Neural progenitor cell (in vitro differentiated cells): Measurements from ENCODE around the gene ADNP2. TPM values are rescaled to one million over a fixed set of nuclear protein-coding genes. Genes with fewer than 3 reads are reported as not detected.

Experiments used
- DNase-seq: peaks from one replicate; pipeline ENCODE4 v3.0.0-alpha.2; 2016; ENCODE audit warnings: low spot score
- H2AFZ ChIP-seq: fragments of 200-600 bp; sonication (generic); replicated peaks from 2 replicates; pipeline ENCODE4 v1.6.1; 2016; ENCODE audit warnings: antibody characterized with exemption
- H3F3A ChIP-seq: fragments of 200-600 bp; sonication (generic); 2 replicates; pipeline ENCODE4 v1.6.1; 2016; ENCODE audit warnings: antibody characterized with exemption, low read depth
- H3K27ac ChIP-seq: fragments of 200-600 bp; sonication (generic); 2 replicates; pipeline ENCODE4 v1.5.1; 2016; ENCODE audit warnings: mild to moderate bottlenecking
- H3K27me3 ChIP-seq: fragments of 200-600 bp; sonication (generic); 2 replicates; pipeline ENCODE4 v1.6.1; 2016; ENCODE audit warnings: mild to moderate bottlenecking, moderate library complexity
- H3K36me3 ChIP-seq: fragments of 200-600 bp; sonication (generic); 2 replicates; pipeline ENCODE4 v1.5.1; 2016
- H3K4me1 ChIP-seq: fragments of 200-600 bp; sonication (generic); 2 replicates; pipeline ENCODE4 v1.6.1; 2016; ENCODE audit warnings: mixed run types
- H3K4me2 ChIP-seq: fragments of 200-600 bp; sonication (generic); 2 replicates; pipeline ENCODE4 v1.6.1; 2016
- H3K4me3 ChIP-seq: fragments of 200-600 bp; sonication (generic); 2 replicates; pipeline ENCODE4 v1.5.1; 2016
- H3K79me2 ChIP-seq: fragments of 200-600 bp; sonication (generic); 2 replicates; pipeline ENCODE4 v1.6.1; 2016; ENCODE audit warnings: low read depth
- H3K9ac ChIP-seq: fragments of 200-600 bp; sonication (generic); 2 replicates; pipeline ENCODE4 v1.6.1; 2016
- H3K9me3 ChIP-seq: fragments of 200-600 bp; sonication (generic); 2 replicates; pipeline ENCODE4 v1.5.1; 2016; ENCODE audit warnings: low read depth
- H4K20me1 ChIP-seq: fragments of 200-600 bp; sonication (generic); 2 replicates; pipeline ENCODE4 v1.6.1; 2016; ENCODE audit warnings: low read depth
- H3K27ac Mint-ChIP-seq: 3 replicates; pipeline ENCODE4 v1.8.0; 2021; ENCODE audit warnings: mixed read lengths
- H3K27me3 Mint-ChIP-seq: 2 replicates; pipeline ENCODE4 v1.8.0; 2022; ENCODE audit warnings: low read depth, mild to moderate bottlenecking, inconsistent platforms, moderate library complexity, mixed read lengths; ENCODE audit not compliant: insufficient read depth
- H3K36me3 Mint-ChIP-seq: 3 replicates; pipeline ENCODE4 v1.8.0; 2021; ENCODE audit warnings: mixed read lengths
- H3K4me1 Mint-ChIP-seq: 3 replicates; pipeline ENCODE4 v1.8.0; 2021; ENCODE audit warnings: mixed read lengths
- H3K4me3 Mint-ChIP-seq: 3 replicates; pipeline ENCODE4 v1.8.0; 2021; ENCODE audit warnings: mild to moderate bottlenecking, moderate library complexity, mixed read lengths
- H3K9me3 Mint-ChIP-seq: 3 replicates; pipeline ENCODE4 v1.8.0; 2020; ENCODE audit warnings: mixed read lengths
- EZH2 ChIP-seq: fragments of 200-600 bp; sonication (generic); IDR thresholded peaks from 2 replicates; pipeline ENCODE4 v1.6.1; 2017; ENCODE audit warnings: antibody characterized with exemption, mild to moderate bottlenecking, moderate library complexity
- EZH2phosphoT487 ChIP-seq: fragments of 200-600 bp; sonication (generic); IDR thresholded peaks from 2 replicates; pipeline ENCODE4 v1.6.1; 2017; ENCODE audit warnings: antibody characterized with exemption
- total RNA-seq: library from RNA; depleted of rRNA; stranded (reverse); fragments of >200 nt; gene quantifications from 2 replicates; pipeline ENCODE4 v1.2.3, GENCODE V29; 2015; ENCODE audit warnings: low replicate concordance
- TF ChIP-seq, protein P1 (sequence below): fragments of 200-600 bp; sonication (generic); IDR thresholded peaks from 2 replicates; pipeline ENCODE4 v1.5.1; 2017; ENCODE audit warnings: antibody characterized with exemption, mild to moderate bottlenecking

Gene ADNP2
- total RNA-seq, 1 donor from 2014 or later: 72.4 TPM

DNA sequence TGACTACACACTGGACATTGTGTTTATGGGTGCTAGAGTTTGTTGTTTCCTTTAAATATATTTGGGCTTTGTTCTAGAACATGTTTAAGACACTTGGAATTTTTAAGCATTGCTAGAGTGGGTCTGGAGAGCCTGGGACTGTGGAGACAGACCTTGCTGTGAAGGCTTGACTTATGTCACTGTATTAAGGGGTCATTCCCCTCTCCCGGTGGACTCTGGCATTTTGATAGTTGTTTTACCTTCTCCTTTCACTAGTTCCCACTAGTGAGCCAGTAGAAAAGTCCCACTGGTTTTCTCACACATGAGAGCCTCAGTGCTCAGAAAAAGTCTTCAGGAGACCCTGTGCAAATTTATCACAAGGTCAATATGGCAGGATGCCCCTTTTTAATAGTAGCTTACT lies 18.6 kb downstream of the ADNP2 start:
- Histone ChIP-seq H3K4me1 (peaks cover 12% of the 10 kb centered on the region), H3K79me2 (peaks cover 100% of the 10 kb centered on the region), H4K20me1 (peaks cover 19% of the 10 kb centered on the region), H3K9me3 (no peaks in the 10 kb centered on the region), H3K4me2 (no peak overlapping the region), H2AFZ (no peak overlapping the region), H3F3A (no peaks in the 10 kb centered on the region), H3K9ac (no peak overlapping the region), H3K4me3 (no peak overlapping the region), H3K27me3 (no peaks in the 10 kb centered on the region), H3K36me3 (peaks cover 19% of the 10 kb centered on the region), H3K27ac (no peak overlapping the region)
- no peak overlapping the region for H3K4me3 Mint-ChIP-seq
- no peak overlapping the region for H3K27ac Mint-ChIP-seq
- peaks cover 28% of the 10 kb centered on the region for H3K9me3 Mint-ChIP-seq
- H3K27me3 Mint-ChIP-seq: no peaks in the 10 kb centered on the region
- peaks cover 2% of the 10 kb centered on the region for H3K4me1 Mint-ChIP-seq
- TF ChIP-seq, protein P1, sequence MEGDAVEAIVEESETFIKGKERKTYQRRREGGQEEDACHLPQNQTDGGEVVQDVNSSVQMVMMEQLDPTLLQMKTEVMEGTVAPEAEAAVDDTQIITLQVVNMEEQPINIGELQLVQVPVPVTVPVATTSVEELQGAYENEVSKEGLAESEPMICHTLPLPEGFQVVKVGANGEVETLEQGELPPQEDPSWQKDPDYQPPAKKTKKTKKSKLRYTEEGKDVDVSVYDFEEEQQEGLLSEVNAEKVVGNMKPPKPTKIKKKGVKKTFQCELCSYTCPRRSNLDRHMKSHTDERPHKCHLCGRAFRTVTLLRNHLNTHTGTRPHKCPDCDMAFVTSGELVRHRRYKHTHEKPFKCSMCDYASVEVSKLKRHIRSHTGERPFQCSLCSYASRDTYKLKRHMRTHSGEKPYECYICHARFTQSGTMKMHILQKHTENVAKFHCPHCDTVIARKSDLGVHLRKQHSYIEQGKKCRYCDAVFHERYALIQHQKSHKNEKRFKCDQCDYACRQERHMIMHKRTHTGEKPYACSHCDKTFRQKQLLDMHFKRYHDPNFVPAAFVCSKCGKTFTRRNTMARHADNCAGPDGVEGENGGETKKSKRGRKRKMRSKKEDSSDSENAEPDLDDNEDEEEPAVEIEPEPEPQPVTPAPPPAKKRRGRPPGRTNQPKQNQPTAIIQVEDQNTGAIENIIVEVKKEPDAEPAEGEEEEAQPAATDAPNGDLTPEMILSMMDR: no peak
- TF ChIP-seq EZH2 (no peak), EZH2phosphoT487 (no peak)
- DNase-seq: no peak
- peaks cover 55% of the 10 kb centered on the region for H3K36me3 Mint-ChIP-seq

DNA sequence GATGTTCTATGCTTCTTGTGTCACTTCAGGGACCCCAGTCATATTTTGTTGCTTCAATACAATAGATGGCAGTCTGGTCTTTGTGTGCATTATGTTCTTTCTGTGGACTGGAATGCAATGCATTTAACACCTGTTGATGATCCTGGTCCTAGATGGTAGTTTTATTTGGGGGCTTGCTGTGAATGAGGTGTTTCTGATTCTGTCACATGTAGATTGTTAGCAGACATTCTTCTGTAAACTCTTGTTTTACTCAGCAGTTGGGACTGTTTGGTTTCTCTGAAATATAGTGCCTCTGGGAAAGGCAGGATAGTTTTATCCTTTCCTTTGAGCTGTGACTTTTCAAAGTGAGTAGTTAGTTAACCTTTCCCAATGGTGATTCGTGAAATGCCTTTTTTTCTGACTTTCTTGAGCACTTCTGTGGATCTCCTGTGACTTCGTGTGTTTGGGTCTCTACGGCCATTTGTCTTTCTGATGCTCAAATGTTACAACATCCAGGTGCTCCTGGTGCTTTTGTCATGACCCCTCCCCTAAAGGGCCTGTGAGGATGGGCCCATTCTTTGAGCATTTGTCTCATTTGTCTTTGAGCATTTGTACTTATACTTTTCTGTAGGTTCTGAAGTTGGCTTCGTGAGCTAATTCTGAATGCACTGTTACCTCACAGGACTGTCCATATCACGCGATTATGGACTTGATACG lies 20.8 kb downstream of the ADNP2 start:
- Histone ChIP-seq H2AFZ (no peak overlapping the region), H3K79me2 (peaks cover 100% of the 10 kb centered on the region), H3K9me3 (no peaks in the 10 kb centered on the region), H3K9ac (no peak overlapping the region), H3K27ac (no peak overlapping the region), H3K4me3 (no peak overlapping the region), H4K20me1 (peaks cover 19% of the 10 kb centered on the region), H3K27me3 (no peaks in the 10 kb centered on the region), H3K36me3 (peaks cover 23% of the 10 kb centered on the region), H3K4me2 (peak overlapping the region; percentile 18), H3K4me1 (peaks cover 12% of the 10 kb centered on the region), H3F3A (no peaks in the 10 kb centered on the region)
- Mint-ChIP-seq H3K27ac (no peak overlapping the region), H3K9me3 (peaks cover 14% of the 10 kb centered on the region), H3K4me3 (no peak overlapping the region), H3K36me3 (peaks cover 50% of the 10 kb centered on the region), H3K27me3 (no peaks in the 10 kb centered on the region), H3K4me1 (peaks cover 2% of the 10 kb centered on the region)
- no peak for DNase-seq
- TF ChIP-seq EZH2 (no peak), EZH2phosphoT487 (no peak)
- TF ChIP-seq, protein P1: no peak

DNA sequence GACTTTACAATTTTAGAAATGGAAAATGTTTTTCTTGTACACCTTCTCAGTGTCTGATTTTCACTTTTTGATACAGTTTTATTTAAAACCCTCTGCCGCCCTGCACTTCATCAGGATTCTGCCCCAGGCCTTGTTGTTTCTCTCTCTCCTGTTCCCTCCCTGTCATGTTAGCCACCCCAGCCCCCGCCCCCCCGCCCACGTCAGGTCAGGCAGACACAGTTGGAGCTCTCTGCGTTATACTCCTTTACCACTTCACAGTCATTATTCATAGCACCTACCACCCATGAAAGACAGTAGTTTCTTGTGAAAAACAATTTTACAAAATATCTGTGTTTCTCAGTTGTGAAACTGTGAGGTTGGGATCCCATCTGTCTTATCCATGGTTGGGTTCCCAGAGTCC lies 21.5 kb downstream of the ADNP2 start:
- Histone ChIP-seq H3K27ac (no peak overlapping the region), H3K4me2 (no peak overlapping the region), H3K4me1 (peaks cover 12% of the 10 kb centered on the region), H3K9ac (no peak overlapping the region), H3F3A (no peaks in the 10 kb centered on the region), H3K36me3 (peaks cover 25% of the 10 kb centered on the region), H3K9me3 (no peaks in the 10 kb centered on the region), H3K79me2 (peaks cover 95% of the 10 kb centered on the region), H2AFZ (no peak overlapping the region), H3K4me3 (no peak overlapping the region), H3K27me3 (no peaks in the 10 kb centered on the region), H4K20me1 (peaks cover 24% of the 10 kb centered on the region)
- TF ChIP-seq EZH2phosphoT487 (no peak), EZH2 (no peak)
- TF ChIP-seq, protein P1: no peak
- Mint-ChIP-seq H3K9me3 (peaks cover 14% of the 10 kb centered on the region), H3K27me3 (no peaks in the 10 kb centered on the region), H3K36me3 (peaks cover 49% of the 10 kb centered on the region), H3K27ac (no peak overlapping the region), H3K4me3 (no peak overlapping the region), H3K4me1 (peaks cover 2% of the 10 kb centered on the region)
- no peak for DNase-seq
